ENCODE data around the gene UTF1.

GRCh38 chr10:133187091-133187905 lies 42.7 kb upstream of the UTF1 start:
- no peak for TF ChIP-seq POLR2A (IDR thresholded peaks at IDR 0.05; ENCODE audit: low read length)
- TF ChIP-seq GATA1 (IDR thresholded peaks at IDR 0.05; ENCODE audit: low read depth, low read length), result no peak

Measured in erythroblast (primary cell).